ENCODE measurements around the gene ENG.
A peak's percentile ranks its signal among the peaks of the same experiment; 100 is the strongest.

The ENG gene

GRCh38 chr9:127828262-127829031, 26.0 kb downstream of the ENG start:
- Histone ChIP-seq H3K36me3 (ENCODE audit: control insufficient read depth, insufficient read depth, low read length) (no peaks in the 10 kb centered on the region), H3K9me3 (ENCODE audit: control insufficient read depth, insufficient read depth, low read length) (no peaks in the 10 kb centered on the region), H3K4me1 (ENCODE audit: control insufficient read depth, insufficient read depth, low read length) (peaks cover 7% of the 10 kb centered on the region), H3K27me3 (ENCODE audit: control insufficient read depth, insufficient read depth, low read length) (peaks cover 14% of the 10 kb centered on the region), H3K4me3 (ENCODE audit: low read depth, low read length) (peak overlapping the region; percentile 63), H3K9ac (ENCODE audit: low read depth, low read length) (peak overlapping the region; percentile 73)

GRCh38 chr9:127826253-127826913, 28.1 kb downstream of the ENG start:
- Histone ChIP-seq H3K4me1 (ENCODE audit: control insufficient read depth, insufficient read depth, low read length) (peaks cover 7% of the 10 kb centered on the region), H3K9ac (ENCODE audit: low read depth, low read length) (no peak overlapping the region), H3K4me3 (ENCODE audit: low read depth, low read length) (no peak overlapping the region), H3K9me3 (ENCODE audit: control insufficient read depth, insufficient read depth, low read length) (no peaks in the 10 kb centered on the region), H3K27me3 (ENCODE audit: control insufficient read depth, insufficient read depth, low read length) (peaks cover 14% of the 10 kb centered on the region), H3K36me3 (ENCODE audit: control insufficient read depth, insufficient read depth, low read length) (no peaks in the 10 kb centered on the region)

DNA sequence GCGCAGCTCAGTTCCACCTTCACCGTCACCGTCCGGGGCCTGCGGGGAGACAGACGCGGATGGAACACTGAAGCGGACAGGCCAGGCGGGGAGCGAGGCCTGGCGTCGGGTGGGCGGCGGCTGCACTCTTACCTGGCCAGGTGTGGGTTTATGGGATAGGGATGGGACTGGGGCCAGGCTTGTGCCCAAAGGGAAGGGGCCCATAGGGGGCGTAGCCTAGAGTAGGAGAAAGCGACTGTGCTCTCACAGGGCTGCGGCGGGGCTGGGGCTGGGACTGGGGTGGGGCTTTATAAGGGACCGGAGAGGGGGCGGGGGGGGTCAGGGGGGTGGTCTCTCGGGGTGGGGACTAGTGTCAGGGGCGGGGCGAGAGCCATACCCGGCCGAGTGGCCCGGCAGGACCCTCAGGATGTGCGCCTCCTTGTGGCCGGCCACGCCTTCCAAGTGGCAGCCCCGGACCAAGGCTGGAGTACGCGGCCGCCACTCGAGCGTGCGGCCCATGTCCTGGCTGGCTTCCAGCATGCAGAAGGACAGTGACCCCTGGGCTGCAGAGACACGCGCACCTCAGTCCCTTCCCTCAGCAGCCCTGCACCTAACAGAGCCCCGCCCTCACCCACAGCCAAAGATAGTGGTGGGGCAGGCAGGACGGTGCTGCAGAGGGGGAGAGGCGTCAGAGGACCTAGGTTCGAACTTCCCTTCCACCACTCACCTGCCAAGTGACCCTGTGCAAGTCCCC, 29.0 kb downstream of the ENG start:
- H3K36me3 ChIP-seq (ENCODE audit: control insufficient read depth, insufficient read depth, low read length) = no peaks in the 10 kb centered on the region
- H3K9ac ChIP-seq (ENCODE audit: low read depth, low read length) = peak overlapping the region; percentile 37
- peaks cover 7% of the 10 kb centered on the region for H3K4me1 ChIP-seq (ENCODE audit: control insufficient read depth, insufficient read depth, low read length)
- H3K27me3 ChIP-seq (ENCODE audit: control insufficient read depth, insufficient read depth, low read length) = peaks cover 14% of the 10 kb centered on the region
- no peaks in the 10 kb centered on the region for H3K9me3 ChIP-seq (ENCODE audit: control insufficient read depth, insufficient read depth, low read length)
- H3K4me3 ChIP-seq (ENCODE audit: low read depth, low read length) = peak overlapping the region; percentile 45

- H3K4me3 ChIP-seq (ENCODE audit: low read depth, low read length) = no peak overlapping the region
- no peaks in the 10 kb centered on the region for H3K9me3 ChIP-seq (ENCODE audit: control insufficient read depth, insufficient read depth, low read length)
- H3K27me3 ChIP-seq (ENCODE audit: control insufficient read depth, insufficient read depth, low read length) = peaks cover 13% of the 10 kb centered on the region
- H3K36me3 ChIP-seq (ENCODE audit: control insufficient read depth, insufficient read depth, low read length) = no peaks in the 10 kb centered on the region
- H3K9ac ChIP-seq (ENCODE audit: low read depth, low read length) = no peak overlapping the region
- peaks cover 2% of the 10 kb centered on the region for H3K4me1 ChIP-seq (ENCODE audit: control insufficient read depth, insufficient read depth, low read length)
These were observed 32.4 kb downstream of the ENG start for GRCh38 chr9:127822108-127822507.

DNA sequence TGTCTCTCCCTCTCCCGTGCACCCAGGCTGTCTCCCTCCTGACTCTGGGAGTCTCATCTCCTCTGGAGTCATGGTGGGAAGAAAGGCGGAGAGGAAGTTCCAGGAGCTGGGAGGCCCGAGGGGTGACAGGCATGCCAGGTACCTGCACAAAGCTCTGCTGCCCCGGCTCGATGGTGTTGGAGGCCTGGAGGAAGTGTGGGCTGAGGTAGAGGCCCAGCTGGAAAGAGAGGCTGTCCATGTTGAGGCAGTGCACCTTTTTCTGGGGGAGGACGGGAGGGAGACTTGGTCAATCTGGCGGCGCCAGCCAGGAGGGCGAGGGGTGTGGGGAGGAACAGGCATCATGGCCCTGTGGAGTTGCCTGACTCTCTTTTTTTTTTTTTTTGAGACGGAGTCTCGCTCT, 35.9 kb downstream of the ENG start:
- Histone ChIP-seq H3K4me1 (ENCODE audit: control insufficient read depth, insufficient read depth, low read length) (no peaks in the 10 kb centered on the region), H3K27me3 (ENCODE audit: control insufficient read depth, insufficient read depth, low read length) (no peaks in the 10 kb centered on the region), H3K9ac (ENCODE audit: low read depth, low read length) (no peak overlapping the region), H3K36me3 (ENCODE audit: control insufficient read depth, insufficient read depth, low read length) (peaks cover 7% of the 10 kb centered on the region), H3K9me3 (ENCODE audit: control insufficient read depth, insufficient read depth, low read length) (no peaks in the 10 kb centered on the region), H3K4me3 (ENCODE audit: low read depth, low read length) (no peak overlapping the region)

DNA sequence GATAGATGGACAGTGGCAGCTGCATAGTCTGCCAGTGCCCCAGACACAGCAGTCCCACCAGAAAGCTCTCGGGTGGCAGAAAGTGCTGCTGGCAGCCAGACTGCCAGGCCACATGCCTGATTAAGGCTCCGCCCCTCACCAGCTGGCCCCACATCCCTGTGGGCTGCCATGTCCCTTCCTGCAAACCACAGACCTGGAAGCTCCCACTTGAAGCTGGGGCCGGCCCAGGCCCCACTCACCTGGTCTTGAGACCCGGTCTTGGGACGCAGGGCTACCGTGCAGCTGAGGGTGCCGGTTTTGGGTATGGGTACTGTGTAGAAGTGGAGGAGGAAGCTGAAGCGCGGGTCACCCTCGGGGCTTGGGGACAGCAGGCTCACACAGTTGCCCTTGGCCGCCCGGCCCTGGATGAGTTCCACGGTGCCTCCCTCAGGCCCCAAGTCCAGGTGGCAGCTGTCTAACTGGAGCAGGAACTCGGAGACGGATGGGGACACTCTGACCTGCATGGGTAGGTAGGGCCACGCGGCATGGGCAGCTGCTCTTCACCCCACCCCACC, 36.5 kb downstream of the ENG start:
- no peak overlapping the region for H3K4me3 ChIP-seq (ENCODE audit: low read depth, low read length)
- H3K4me1 ChIP-seq (ENCODE audit: control insufficient read depth, insufficient read depth, low read length) = no peaks in the 10 kb centered on the region
- no peak overlapping the region for H3K9ac ChIP-seq (ENCODE audit: low read depth, low read length)
- peaks cover 13% of the 10 kb centered on the region for H3K36me3 ChIP-seq (ENCODE audit: control insufficient read depth, insufficient read depth, low read length)
- H3K27me3 ChIP-seq (ENCODE audit: control insufficient read depth, insufficient read depth, low read length) = no peaks in the 10 kb centered on the region
- H3K9me3 ChIP-seq (ENCODE audit: control insufficient read depth, insufficient read depth, low read length) = no peaks in the 10 kb centered on the region

DNA sequence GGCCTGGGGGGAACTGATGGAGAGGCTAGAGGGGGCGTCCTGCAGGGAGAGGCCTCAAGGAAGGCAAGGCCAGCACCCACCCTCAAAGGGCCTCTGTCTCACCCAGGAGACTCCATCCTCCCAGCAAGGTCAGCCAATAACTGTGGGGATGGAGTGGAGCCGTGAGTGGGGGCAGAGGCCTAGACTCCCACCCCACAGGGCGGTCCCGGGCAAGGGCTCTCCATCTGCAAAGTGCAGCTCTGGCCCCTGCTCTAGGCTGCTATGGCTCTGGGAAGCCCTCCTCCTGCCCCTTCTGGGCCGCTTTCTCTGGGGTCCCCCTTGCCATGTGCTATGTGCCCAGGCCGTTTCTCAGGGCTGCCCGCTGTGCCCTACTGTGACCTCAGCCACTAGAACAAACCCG, 37.7 kb downstream of the ENG start:
- Histone ChIP-seq H3K9me3 (ENCODE audit: control insufficient read depth, insufficient read depth, low read length) (no peaks in the 10 kb centered on the region), H3K9ac (ENCODE audit: low read depth, low read length) (no peak overlapping the region), H3K27me3 (ENCODE audit: control insufficient read depth, insufficient read depth, low read length) (no peaks in the 10 kb centered on the region), H3K4me1 (ENCODE audit: control insufficient read depth, insufficient read depth, low read length) (no peaks in the 10 kb centered on the region), H3K36me3 (ENCODE audit: control insufficient read depth, insufficient read depth, low read length) (peaks cover 23% of the 10 kb centered on the region), H3K4me3 (ENCODE audit: low read depth, low read length) (no peak overlapping the region)

GRCh38 chr9:127816362-127816725, 38.1 kb downstream of the ENG start:
- no peak overlapping the region for H3K9ac ChIP-seq (ENCODE audit: low read depth, low read length)
- peaks cover 23% of the 10 kb centered on the region for H3K36me3 ChIP-seq (ENCODE audit: control insufficient read depth, insufficient read depth, low read length)
- H3K27me3 ChIP-seq (ENCODE audit: control insufficient read depth, insufficient read depth, low read length) = no peaks in the 10 kb centered on the region
- H3K4me3 ChIP-seq (ENCODE audit: low read depth, low read length) = no peak overlapping the region
- H3K9me3 ChIP-seq (ENCODE audit: control insufficient read depth, insufficient read depth, low read length) = no peaks in the 10 kb centered on the region
- H3K4me1 ChIP-seq (ENCODE audit: control insufficient read depth, insufficient read depth, low read length) = no peaks in the 10 kb centered on the region

DNA sequence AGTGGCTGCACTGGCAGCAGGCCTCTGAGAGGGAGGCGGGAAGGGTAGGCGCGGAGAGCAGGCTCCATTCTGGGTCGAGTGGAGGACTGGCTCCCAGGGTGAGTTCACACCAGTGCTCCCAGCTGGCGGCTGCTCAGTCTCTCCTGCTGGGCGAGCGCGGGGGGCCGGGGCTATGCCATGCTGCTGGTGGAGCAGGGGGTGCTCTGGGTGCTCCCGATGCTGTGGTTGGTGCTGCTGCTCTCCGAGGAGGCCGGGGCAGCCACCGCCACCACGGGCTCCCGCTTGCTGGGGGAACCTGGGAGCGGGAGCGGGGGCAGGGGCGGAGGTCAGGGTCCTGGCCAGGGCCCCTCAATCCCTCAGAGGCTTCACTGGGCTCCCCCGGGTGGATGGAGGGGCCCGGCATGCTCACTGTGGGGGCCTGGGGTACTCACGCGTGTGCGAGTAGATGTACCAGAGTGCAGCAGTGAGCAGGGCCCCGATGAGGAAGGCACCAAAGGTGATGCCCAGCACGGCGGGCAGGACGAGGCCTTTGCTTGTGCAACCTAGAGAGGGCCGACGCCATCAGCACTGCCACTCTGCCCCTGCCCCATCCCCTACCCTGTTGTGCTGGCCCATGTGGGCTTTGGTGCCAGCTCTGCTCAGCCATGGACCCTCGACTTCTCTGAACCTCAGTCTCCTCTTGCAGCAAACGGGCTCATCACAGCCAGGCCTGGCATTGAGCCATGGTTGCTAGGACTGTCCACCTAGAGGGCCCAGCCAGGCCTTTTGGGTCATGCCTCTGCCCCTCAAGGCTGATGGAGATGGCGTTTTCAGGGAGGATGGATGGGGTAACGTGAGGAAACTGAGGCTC, 38.7 kb downstream of the ENG start:
- H3K36me3 ChIP-seq (ENCODE audit: control insufficient read depth, insufficient read depth, low read length) = peaks cover 24% of the 10 kb centered on the region
- H3K9ac ChIP-seq (ENCODE audit: low read depth, low read length) = no peak overlapping the region

GRCh38 chr9:127814619-127815511, 39.6 kb downstream of the ENG start:
- Histone ChIP-seq H3K27me3 (ENCODE audit: control insufficient read depth, insufficient read depth, low read length) (no peaks in the 10 kb centered on the region), H3K9me3 (ENCODE audit: control insufficient read depth, insufficient read depth, low read length) (no peaks in the 10 kb centered on the region), H3K9ac (ENCODE audit: low read depth, low read length) (no peak overlapping the region), H3K4me3 (ENCODE audit: low read depth, low read length) (no peak overlapping the region), H3K36me3 (ENCODE audit: control insufficient read depth, insufficient read depth, low read length) (peaks cover 30% of the 10 kb centered on the region), H3K4me1 (ENCODE audit: control insufficient read depth, insufficient read depth, low read length) (no peaks in the 10 kb centered on the region)

More for the DNA sequence above, 38.7 kb downstream of the ENG start:
- Histone ChIP-seq H3K4me1 (ENCODE audit: control insufficient read depth, insufficient read depth, low read length) (no peaks in the 10 kb centered on the region), H3K4me3 (ENCODE audit: low read depth, low read length) (no peak overlapping the region), H3K27me3 (ENCODE audit: control insufficient read depth, insufficient read depth, low read length) (no peaks in the 10 kb centered on the region), H3K9me3 (ENCODE audit: control insufficient read depth, insufficient read depth, low read length) (no peaks in the 10 kb centered on the region)

Measured in iPS-15b (cell line).